Suppressor macrophage treated with lipopolysaccharide for 1 hour (primary cell): Measurements from ENCODE around the gene IFNG.
A peak's percentile ranks its signal among the peaks of the same experiment; 100 is the strongest.

Experiments used
- DNase-seq, 3 donors: peaks; one replicate each; pipeline ENCODE4 v3.0.0-alpha.2; 2020 to 2022

Gene IFNG

GRCh38 chr12:68114606-68115005 is 44.9 kb downstream of the IFNG start:
- no peak for DNase-seq

- no peak for DNase-seq
These were observed 45.9 kb downstream of the IFNG start for GRCh38 chr12:68113644-68114043.

DNA sequence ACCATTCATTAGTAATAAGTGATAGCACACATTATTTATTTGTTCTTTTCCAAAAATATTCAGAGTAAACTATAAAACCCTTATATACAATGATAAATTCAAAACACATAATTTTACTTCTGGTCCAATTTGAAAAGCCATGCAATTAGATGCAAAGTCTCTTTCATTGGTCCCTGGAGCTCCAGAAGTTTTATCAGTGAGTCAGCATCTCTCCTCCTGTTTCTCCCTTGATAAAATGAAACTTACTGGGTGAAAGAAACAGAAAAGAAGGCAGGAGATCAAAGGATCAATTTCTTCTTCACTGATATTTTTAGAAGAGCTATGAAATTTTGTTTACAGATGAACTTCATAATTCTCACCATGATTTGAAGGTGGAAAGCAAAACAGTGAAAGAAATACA is 47.5 kb downstream of the IFNG start:
- DNase-seq: no peak

DNA sequence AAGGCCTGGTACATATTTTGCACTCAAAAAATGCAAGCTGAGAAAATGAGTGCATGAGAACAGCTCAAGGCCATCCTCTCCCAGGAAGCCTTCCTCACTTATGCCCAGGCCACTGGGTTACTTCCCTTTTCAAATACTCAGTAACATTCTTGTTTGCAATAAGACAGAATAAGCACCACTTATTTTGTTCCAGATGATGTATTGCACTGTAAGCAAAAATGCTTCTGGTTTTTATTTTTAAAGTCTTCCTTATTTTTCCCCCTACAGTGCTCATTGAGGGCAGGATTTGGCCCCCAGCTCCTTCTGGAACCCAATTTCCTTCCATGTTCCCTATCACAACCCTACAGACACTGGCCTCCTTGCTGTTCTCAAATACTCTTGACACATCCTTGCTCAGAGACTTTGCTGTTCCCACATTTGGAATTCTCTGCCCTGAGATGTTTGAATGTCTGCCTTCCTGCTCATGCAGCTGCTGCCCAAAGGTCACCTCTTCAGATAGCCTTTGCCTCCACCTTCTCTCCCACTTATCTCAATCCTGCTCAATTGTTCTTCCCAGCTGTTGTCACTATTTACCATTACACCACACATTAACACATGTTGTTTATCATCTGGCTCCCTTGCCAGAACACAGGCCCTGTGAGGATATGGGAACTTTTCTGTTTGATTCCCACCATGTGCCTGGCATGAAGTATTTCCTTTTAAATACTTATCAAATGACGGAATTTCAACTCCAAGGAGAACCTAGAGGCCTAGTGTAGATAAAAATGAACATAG is 49.9 kb downstream of the IFNG start:
- DNase-seq: no peak

DNA sequence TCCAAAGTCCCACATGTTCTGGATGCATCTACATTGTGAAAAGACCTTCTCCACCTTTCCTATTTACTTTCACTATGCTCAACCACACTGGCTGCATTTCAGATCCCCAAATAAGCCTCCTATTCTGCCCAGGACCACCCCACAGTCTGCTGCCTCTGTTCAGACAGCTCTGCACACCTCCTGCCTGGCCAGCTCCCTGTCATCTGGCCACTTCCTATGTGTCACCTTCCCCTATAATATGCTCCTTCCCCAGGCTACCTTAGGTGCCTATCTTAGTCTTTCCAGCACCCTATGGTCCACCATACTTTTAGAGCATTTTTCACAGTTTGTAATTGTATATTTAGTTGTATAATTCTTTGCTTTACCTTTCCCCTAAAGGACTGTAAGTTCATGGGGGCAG is 50.5 kb downstream of the IFNG start:
- no peak for DNase-seq

DNA sequence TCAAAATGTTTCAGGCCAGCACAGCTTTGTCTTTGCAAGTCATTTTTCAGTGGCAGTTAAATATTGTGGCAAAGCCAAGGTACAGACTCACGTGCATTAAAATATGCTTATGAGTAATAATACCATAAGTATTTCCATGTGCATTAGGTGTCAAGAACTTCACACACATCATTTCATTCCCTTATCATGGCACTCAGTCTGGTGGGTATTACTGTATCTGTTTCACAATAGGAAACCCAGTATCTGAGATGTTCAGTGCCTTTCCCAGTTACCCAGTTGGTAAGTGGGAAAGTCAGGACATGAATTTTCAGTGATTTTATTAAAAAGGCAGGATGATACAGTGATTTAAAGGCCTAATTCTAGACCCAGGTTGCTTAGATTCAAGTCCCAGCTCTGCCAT is 52.9 kb downstream of the IFNG start:
- no peak for DNase-seq

DNA sequence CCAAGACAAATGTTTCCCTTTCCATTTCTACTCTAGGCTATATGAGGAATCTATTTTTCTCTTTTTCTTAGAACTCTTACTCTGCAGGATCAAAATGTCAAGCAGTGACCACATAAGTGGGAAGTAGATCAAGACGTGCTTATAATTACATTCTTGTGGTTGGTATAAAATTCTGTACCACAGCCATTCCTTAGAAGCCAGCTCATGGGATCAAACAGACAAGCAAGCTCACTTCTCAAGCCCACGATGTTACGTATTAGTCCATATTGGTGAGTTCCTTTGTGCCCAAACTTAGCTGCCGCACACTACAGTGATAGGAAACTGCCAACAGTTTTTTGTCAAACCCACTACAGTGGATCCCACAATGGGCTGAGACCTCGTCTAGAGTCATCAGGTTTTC is 53.4 kb downstream of the IFNG start:
- peak in 2 of 3 donors; percentile 10 to 45 for DNase-seq
